H1 (cell line): ENCODE measurements around the gene DAZAP2.

ENCODE experiments used
- ASH2L ChIP-seq: fragments of 200-600, 300-600 bp; sonication (generic); IDR thresholded peaks from one replicate; pipeline ENCODE4 v1.7.1; 2017; ENCODE audit warnings: low read length
- CBX5 ChIP-seq: fragments of 300-800, 300-1000 bp; sonication (generic); IDR thresholded peaks from 2 replicates; pipeline ENCODE4 v1.7.1; 2016; ENCODE audit warnings: antibody characterized with exemption, low read length, low read depth
- CEBPB ChIP-seq: IDR thresholded peaks from 2 replicates; pipeline ENCODE4 v1.6.1; 2012; ENCODE audit warnings: low read depth, low read length
- CHD2 ChIP-seq: IDR thresholded peaks from 2 replicates; pipeline ENCODE4 v1.6.1; 2012; ENCODE audit warnings: low read length, improper control_type of control experiment
- CREB1 ChIP-seq: IDR thresholded peaks from 2 replicates; pipeline ENCODE4 v1.6.1; 2012; ENCODE audit warnings: inconsistent platforms
- EP300 ChIP-seq, 2 experiments: IDR thresholded peaks; 1 replicate in 1 of 2; 2 replicates in 1 of 2; pipeline ENCODE4 v1.6.1; 2011 to 2012; ENCODE audit warnings: low read depth in 2 of 2, low read length in 2 of 2, mild to moderate bottlenecking in 2 of 2, borderline replicate concordance in 1 of 2, inconsistent platforms in 1 of 2, moderate library complexity in 1 of 2
- EZH2 ChIP-seq: fragments of 200-600 bp; sonication (generic); IDR thresholded peaks from 2 replicates; pipeline ENCODE4 v1.7.1; 2012; ENCODE audit warnings: low read depth, mild to moderate bottlenecking, moderate library complexity, low read length, inconsistent platforms; ENCODE audit not compliant: severe bottlenecking
- POLR2A ChIP-seq, 2 experiments: IDR thresholded peaks; 1 replicate in 1 of 2; 2 replicates in 1 of 2; pipeline ENCODE4 v1.6.1; 2011; ENCODE audit warnings: low read depth in 2 of 2, low read length in 2 of 2, mild to moderate bottlenecking in 2 of 2; ENCODE audit errors: control extremely low read depth in 1 of 2
- POLR2AphosphoS5 ChIP-seq: IDR thresholded peaks from 2 replicates; pipeline ENCODE4 v1.6.1; 2011; ENCODE audit warnings: low read depth, low read length
- RAD21 ChIP-seq, 2 experiments: IDR thresholded peaks in 1 of 2; conservative IDR thresholded peaks in 1 of 2; 2 replicates each; pipeline ENCODE4 v1.6.1; 2011; ENCODE audit warnings: low read depth in 2 of 2, low read length in 2 of 2, improper control_type of control experiment in 1 of 2, inconsistent platforms in 1 of 2, mild to moderate bottlenecking in 1 of 2, moderate library complexity in 1 of 2
- SP1 ChIP-seq: IDR thresholded peaks from 2 replicates; pipeline ENCODE4 v1.6.1; 2011; ENCODE audit warnings: low read depth, low read length
- TAF1 ChIP-seq: IDR thresholded peaks from 2 replicates; pipeline ENCODE4 v1.6.1; 2011; ENCODE audit warnings: mild to moderate bottlenecking, low read depth, low read length
- TF ChIP-seq, protein P1 (sequence below), 3 experiments: IDR thresholded peaks; 1 replicate in 2 of 3; 2 replicates in 1 of 3; pipeline versions ENCODE4 v1.5.1 to v1.6.1; 2011; ENCODE audit warnings: low read length in 3 of 3, mild to moderate bottlenecking in 3 of 3, inconsistent platforms in 2 of 3, low read depth in 1 of 3, moderate library complexity in 1 of 3; ENCODE audit not compliant: insufficient read depth in 1 of 3; ENCODE audit errors: control extremely low read depth in 1 of 3
- TF ChIP-seq, protein P2 (sequence below): IDR thresholded peaks from 2 replicates; pipeline ENCODE4 v1.6.1; 2012; ENCODE audit warnings: inconsistent platforms

DNA sequence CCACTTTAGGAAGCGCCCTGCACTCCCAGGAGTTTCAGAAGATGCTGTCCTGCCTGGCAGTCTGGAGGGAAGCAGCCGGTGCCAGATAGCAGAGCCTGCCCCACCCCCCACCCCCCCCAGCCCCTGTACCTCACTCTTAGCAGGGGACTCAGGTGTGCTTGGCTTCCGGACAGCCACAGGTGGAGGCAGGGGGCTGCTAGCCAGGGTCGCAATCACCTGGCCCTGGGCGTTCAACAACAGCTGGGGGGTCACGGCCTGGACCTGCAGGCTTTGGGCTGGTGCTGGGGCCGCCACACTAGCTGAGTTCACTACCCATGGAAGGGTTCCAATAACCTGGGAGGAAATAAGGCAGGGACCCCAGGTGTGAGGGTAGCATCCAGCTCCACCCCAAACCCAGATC is 42.8 kb upstream of the DAZAP2 start:
- TF ChIP-seq, protein P1, sequence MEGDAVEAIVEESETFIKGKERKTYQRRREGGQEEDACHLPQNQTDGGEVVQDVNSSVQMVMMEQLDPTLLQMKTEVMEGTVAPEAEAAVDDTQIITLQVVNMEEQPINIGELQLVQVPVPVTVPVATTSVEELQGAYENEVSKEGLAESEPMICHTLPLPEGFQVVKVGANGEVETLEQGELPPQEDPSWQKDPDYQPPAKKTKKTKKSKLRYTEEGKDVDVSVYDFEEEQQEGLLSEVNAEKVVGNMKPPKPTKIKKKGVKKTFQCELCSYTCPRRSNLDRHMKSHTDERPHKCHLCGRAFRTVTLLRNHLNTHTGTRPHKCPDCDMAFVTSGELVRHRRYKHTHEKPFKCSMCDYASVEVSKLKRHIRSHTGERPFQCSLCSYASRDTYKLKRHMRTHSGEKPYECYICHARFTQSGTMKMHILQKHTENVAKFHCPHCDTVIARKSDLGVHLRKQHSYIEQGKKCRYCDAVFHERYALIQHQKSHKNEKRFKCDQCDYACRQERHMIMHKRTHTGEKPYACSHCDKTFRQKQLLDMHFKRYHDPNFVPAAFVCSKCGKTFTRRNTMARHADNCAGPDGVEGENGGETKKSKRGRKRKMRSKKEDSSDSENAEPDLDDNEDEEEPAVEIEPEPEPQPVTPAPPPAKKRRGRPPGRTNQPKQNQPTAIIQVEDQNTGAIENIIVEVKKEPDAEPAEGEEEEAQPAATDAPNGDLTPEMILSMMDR (IDR thresholded peaks at IDR 0.05; ENCODE audit: control extremely low read depth in 1 of 3, insufficient read depth in 1 of 3, low read depth in 1 of 3, low read length in 3 of 3), result no peak
- TF ChIP-seq EZH2 (no peak), SP1 (no peak), POLR2A (IDR thresholded peaks at IDR 0.05; ENCODE audit: control extremely low read depth in 1 of 2, low read depth in 2 of 2, low read length in 2 of 2) (no peak), RAD21 (IDR thresholded peaks at IDR 0.05 in 1 of 2, conservative IDR thresholded peaks at IDR 0.05 in 1 of 2; ENCODE audit: low read depth in 2 of 2, low read length in 2 of 2) (no peak), CEBPB (no peak), POLR2AphosphoS5 (no peak), EP300 (IDR thresholded peaks at IDR 0.05; ENCODE audit: borderline replicate concordance in 1 of 2, low read depth in 2 of 2, low read length in 2 of 2) (no peak), TAF1 (no peak), CHD2 (no peak), CREB1 (no peak), ASH2L (no peak), CBX5 (no peak)
- TF ChIP-seq, protein P2, sequence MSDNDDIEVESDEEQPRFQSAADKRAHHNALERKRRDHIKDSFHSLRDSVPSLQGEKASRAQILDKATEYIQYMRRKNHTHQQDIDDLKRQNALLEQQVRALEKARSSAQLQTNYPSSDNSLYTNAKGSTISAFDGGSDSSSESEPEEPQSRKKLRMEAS, result no peak
